ENCODE data around the gene FAM174B. TPM values are rescaled to one million over a fixed set of nuclear protein-coding genes. Genes with fewer than 3 reads are reported as not detected.

The FAM174B gene
- total RNA-seq, 3 donors from 2014 or later (not counting 1 experiment from before 2014, with no cell fraction given): 0.68 to 2.6 (median 0.88) TPM

DNA sequence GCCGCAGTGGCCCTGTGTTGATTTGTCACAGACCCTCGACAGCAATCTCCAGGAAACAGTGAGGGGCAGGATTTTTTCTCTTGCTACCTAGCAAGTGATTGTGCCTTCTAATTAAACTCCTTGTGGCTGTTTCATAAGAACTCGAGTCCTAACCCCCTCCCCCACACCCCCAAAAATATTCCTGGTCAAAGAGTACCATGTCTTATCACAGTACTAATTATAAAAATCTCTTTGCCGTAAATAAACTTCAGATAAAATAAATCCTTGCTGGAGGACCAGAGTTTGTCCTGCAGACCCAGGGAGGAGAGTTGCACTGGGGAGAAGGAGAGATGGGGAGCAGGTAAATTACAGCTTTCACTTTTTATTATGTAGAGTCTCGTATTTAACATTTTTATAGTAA, 64.3 kb downstream of the FAM174B start:
- intact Hi-C loops (cut with micrococcal nuclease): no loop called here
- no peaks in the 10 kb centered on the region for H3K36me3 Mint-ChIP-seq
- no peak overlapping the region for H3K27ac Mint-ChIP-seq
- ATAC-seq (no peak), DNase-seq (no peak)
- H3K27ac ChIP-seq (ENCODE audit: low read length): no peak overlapping the region
- peaks cover 3 to 40% of the 10 kb centered on the region in 2 donors for H3K27me3 Mint-ChIP-seq (ENCODE audit: low read depth in 2 of 2)
- TF ChIP-seq, protein P1, sequence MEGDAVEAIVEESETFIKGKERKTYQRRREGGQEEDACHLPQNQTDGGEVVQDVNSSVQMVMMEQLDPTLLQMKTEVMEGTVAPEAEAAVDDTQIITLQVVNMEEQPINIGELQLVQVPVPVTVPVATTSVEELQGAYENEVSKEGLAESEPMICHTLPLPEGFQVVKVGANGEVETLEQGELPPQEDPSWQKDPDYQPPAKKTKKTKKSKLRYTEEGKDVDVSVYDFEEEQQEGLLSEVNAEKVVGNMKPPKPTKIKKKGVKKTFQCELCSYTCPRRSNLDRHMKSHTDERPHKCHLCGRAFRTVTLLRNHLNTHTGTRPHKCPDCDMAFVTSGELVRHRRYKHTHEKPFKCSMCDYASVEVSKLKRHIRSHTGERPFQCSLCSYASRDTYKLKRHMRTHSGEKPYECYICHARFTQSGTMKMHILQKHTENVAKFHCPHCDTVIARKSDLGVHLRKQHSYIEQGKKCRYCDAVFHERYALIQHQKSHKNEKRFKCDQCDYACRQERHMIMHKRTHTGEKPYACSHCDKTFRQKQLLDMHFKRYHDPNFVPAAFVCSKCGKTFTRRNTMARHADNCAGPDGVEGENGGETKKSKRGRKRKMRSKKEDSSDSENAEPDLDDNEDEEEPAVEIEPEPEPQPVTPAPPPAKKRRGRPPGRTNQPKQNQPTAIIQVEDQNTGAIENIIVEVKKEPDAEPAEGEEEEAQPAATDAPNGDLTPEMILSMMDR (IDR thresholded peaks at IDR 0.05): no peak
- no peaks in the 10 kb centered on the region for H3K4me1 Mint-ChIP-seq
- 71% methylated on average over 3 of the region's 5 CpGs for WGBS (ENCODE audit: insufficient coverage)
- H3K4me1 ChIP-seq (ENCODE audit: control insufficient read depth, insufficient read depth, low read length): no peaks in the 10 kb centered on the region
- no peaks in the 10 kb centered on the region for H3K9me3 Mint-ChIP-seq
- no peaks in the 10 kb centered on the region for H3K27me3 ChIP-seq (ENCODE audit: control insufficient read depth, insufficient read depth, low read length)
- H3K4me3 ChIP-seq (ENCODE audit: low read length): no peak overlapping the region
- no peaks in the 10 kb centered on the region for H3K36me3 ChIP-seq (ENCODE audit: control insufficient read depth, insufficient read depth, low read length)
- H3K4me3 Mint-ChIP-seq: no peak overlapping the region
- H3K9me3 ChIP-seq (ENCODE audit: control insufficient read depth, insufficient read depth, low read length): no peaks in the 10 kb centered on the region

DNA sequence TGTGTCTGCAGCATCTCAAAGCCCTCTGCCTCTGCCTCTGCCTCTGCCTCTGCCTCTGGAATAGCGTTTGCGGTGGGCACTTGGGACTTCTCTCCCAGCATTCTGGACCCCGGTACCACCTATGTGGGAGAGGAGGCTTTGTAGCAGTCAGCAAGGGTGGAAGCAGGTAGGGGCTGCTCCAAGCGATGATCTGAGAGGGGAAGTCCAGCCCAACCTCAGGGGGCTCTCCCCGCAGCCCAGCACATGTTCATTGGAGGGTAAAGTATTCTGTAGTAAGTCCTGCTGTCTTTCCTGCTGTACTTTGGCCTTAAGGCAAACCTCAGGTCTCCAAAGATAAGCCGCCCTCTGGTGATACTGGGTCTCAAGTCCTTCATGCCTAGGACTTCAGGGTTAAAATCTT, 68.6 kb downstream of the FAM174B start:
- Mint-ChIP-seq H3K9me3 (no peaks in the 10 kb centered on the region), H3K27me3 (ENCODE audit: low read depth in 2 of 2) (peaks cover 0 to 11% of the 10 kb centered on the region in 2 donors), H3K4me3 (no peak overlapping the region), H3K36me3 (no peaks in the 10 kb centered on the region), H3K4me1 (no peaks in the 10 kb centered on the region), H3K27ac (no peak overlapping the region)
- Histone ChIP-seq H3K9me3 (ENCODE audit: control insufficient read depth, insufficient read depth, low read length) (no peaks in the 10 kb centered on the region), H3K36me3 (ENCODE audit: control insufficient read depth, insufficient read depth, low read length) (no peaks in the 10 kb centered on the region), H3K4me3 (ENCODE audit: low read length) (no peak overlapping the region), H3K4me1 (ENCODE audit: control insufficient read depth, insufficient read depth, low read length) (no peaks in the 10 kb centered on the region), H3K27ac (ENCODE audit: low read length) (no peak overlapping the region), H3K27me3 (ENCODE audit: control insufficient read depth, insufficient read depth, low read length) (no peaks in the 10 kb centered on the region)
- whole genome bisulfite sequencing (ENCODE audit: insufficient coverage): 88% methylated on average over 6 of the region's 6 CpGs
- TF ChIP-seq, protein P1 (IDR thresholded peaks at IDR 0.05): no peak
- no peak for DNase-seq
- no peak for ATAC-seq
- intact Hi-C loops (cut with micrococcal nuclease): no loop called here

DNA sequence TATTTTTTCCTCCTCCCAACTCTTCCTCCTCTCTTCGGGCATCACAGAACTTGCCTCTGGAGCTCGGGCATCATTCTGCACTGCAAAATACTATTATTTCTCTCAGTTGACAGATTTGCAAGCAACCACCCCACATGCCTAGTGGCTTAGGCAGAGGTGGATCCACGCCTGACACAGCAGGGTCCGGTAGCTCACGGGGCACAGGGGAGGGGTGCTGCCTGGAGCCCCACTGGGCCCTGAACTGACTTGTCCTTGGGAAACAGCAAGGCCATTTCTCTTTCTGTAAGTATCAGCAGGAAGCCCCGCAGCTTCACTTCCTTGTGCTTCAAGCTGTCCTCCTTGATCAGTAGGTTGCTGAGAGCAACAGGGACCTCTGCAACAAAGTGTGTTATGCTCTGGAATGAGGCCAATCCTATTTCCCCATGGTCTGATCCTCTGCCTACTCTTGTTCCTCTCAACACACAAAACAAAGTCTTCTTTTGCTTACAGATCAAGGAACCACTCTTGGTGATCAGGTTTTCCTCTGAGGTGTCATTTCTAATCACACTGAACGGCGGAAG, 69.1 kb downstream of the FAM174B start:
- H3K4me1 ChIP-seq (ENCODE audit: control insufficient read depth, insufficient read depth, low read length): no peaks in the 10 kb centered on the region
- intact Hi-C loops (cut with micrococcal nuclease): no loop called here
- H3K27me3 Mint-ChIP-seq (ENCODE audit: low read depth in 2 of 2): peaks cover 0 to 9% of the 10 kb centered on the region in 2 donors
- TF ChIP-seq, protein P1 (IDR thresholded peaks at IDR 0.05): no peak
- H3K27me3 ChIP-seq (ENCODE audit: control insufficient read depth, insufficient read depth, low read length): no peaks in the 10 kb centered on the region
- ATAC-seq (no peak), DNase-seq (no peak)
- 91% methylated on average over 8 of the region's 8 CpGs for WGBS (ENCODE audit: insufficient coverage)
- no peaks in the 10 kb centered on the region for H3K36me3 ChIP-seq (ENCODE audit: control insufficient read depth, insufficient read depth, low read length)
- no peaks in the 10 kb centered on the region for H3K4me1 Mint-ChIP-seq
- H3K27ac Mint-ChIP-seq: no peak overlapping the region
- no peak overlapping the region for H3K27ac ChIP-seq (ENCODE audit: low read length)
- H3K36me3 Mint-ChIP-seq: no peaks in the 10 kb centered on the region
- no peak overlapping the region for H3K4me3 Mint-ChIP-seq
- H3K9me3 Mint-ChIP-seq: no peaks in the 10 kb centered on the region
- H3K9me3 ChIP-seq (ENCODE audit: control insufficient read depth, insufficient read depth, low read length): no peaks in the 10 kb centered on the region
- no peak overlapping the region for H3K4me3 ChIP-seq (ENCODE audit: low read length)

DNA sequence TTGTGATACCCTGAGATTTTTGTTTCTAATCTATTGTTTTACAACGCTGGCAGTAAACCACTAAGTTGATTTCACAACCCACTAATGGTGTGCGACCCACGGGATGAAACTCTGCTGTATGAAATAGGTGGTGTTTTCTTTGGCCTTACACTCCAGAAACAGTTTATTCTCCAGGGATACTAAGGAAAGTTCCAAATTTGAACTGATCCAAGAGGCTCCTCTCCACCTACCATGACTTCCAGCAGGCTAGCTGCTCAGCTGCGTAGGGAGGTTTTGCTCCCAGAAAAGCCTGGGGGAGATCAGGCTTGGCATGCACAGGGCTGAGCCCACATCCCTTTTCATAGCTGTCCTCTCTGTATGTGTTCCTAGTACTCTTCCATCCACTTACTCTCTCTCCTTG, 71.5 kb downstream of the FAM174B start:
- Mint-ChIP-seq H3K27me3 (ENCODE audit: low read depth in 2 of 2) (peaks cover under 1 to 9% of the 10 kb centered on the region in 2 donors), H3K36me3 (no peaks in the 10 kb centered on the region), H3K4me3 (no peak overlapping the region), H3K27ac (no peak overlapping the region), H3K9me3 (no peaks in the 10 kb centered on the region), H3K4me1 (no peaks in the 10 kb centered on the region)
- intact Hi-C loops (cut with micrococcal nuclease): no loop called here
- Histone ChIP-seq H3K4me3 (ENCODE audit: low read length) (no peak overlapping the region), H3K9me3 (ENCODE audit: control insufficient read depth, insufficient read depth, low read length) (no peaks in the 10 kb centered on the region), H3K4me1 (ENCODE audit: control insufficient read depth, insufficient read depth, low read length) (no peaks in the 10 kb centered on the region), H3K27ac (ENCODE audit: low read length) (no peak overlapping the region), H3K36me3 (ENCODE audit: control insufficient read depth, insufficient read depth, low read length) (no peaks in the 10 kb centered on the region), H3K27me3 (ENCODE audit: control insufficient read depth, insufficient read depth, low read length) (no peaks in the 10 kb centered on the region)
- no peak for ATAC-seq
- DNase-seq: no peak
- TF ChIP-seq, protein P1 (IDR thresholded peaks at IDR 0.05): no peak
- 100% methylated on average over 1 of the region's 4 CpGs for WGBS (ENCODE audit: insufficient coverage)

Measured in natural killer cell (primary cell).